WI38 (cell line): ENCODE results near the gene LGALS3.
A peak's percentile ranks its signal among the peaks of the same experiment; 100 is the strongest.

Source experiments
- H3K4me3 ChIP-seq: 2 replicates; pipeline ENCODE4 v1.5.1; 2011; ENCODE audit warnings: low read depth, mild to moderate bottlenecking, control low read depth, low read length
- CTCF ChIP-seq: IDR thresholded peaks from 2 replicates; pipeline ENCODE4 v1.5.1; 2012; ENCODE audit warnings: low read depth, mild to moderate bottlenecking, control low read depth, low read length

The LGALS3 gene

GRCh38 chr14:55157080-55157479 lies 28.0 kb downstream of the LGALS3 start:
- no peak overlapping the region for H3K4me3 ChIP-seq
- no peak for TF ChIP-seq CTCF

GRCh38 chr14:55158412-55158811 lies 29.4 kb downstream of the LGALS3 start:
- TF ChIP-seq CTCF = no peak

GRCh38 chr14:55160989-55161388 lies 31.9 kb downstream of the LGALS3 start:
- no peak overlapping the region for H3K4me3 ChIP-seq
- TF ChIP-seq CTCF = peak; percentile 11; the same call in 1 of the 2 replicates

More at GRCh38 chr14:55158412-55158811, 29.4 kb downstream of the LGALS3 start:
- H3K4me3 ChIP-seq = no peak overlapping the region

GRCh38 chr14:55170526-55170925 lies 41.5 kb downstream of the LGALS3 start:
- no peak for TF ChIP-seq CTCF
- H3K4me3 ChIP-seq = no peak overlapping the region

- no peak overlapping the region for H3K4me3 ChIP-seq
- no peak for TF ChIP-seq CTCF
These were observed 51.0 kb downstream of the LGALS3 start for GRCh38 chr14:55180006-55180405.

GRCh38 chr14:55180434-55180833 lies 51.4 kb downstream of the LGALS3 start:
- no peak for TF ChIP-seq CTCF
- H3K4me3 ChIP-seq = no peak overlapping the region

GRCh38 chr14:55188686-55189295 lies 59.7 kb downstream of the LGALS3 start:
- no peak for TF ChIP-seq CTCF
- no peak overlapping the region for H3K4me3 ChIP-seq
